B cell (primary cell): Measurements from ENCODE around the gene NPAT. TPM values are rescaled to one million over a fixed set of nuclear protein-coding genes. Genes with fewer than 3 reads are reported as not detected.
"Not testable (repeated sequence)": the region's sequence is repeated elsewhere in the genome, so short reads cannot be mapped to it uniquely, and the experiment has no call there.

Experiments used
- ATAC-seq: fragments of 200-7000 bp; cut with Tn5 transposase; one replicate; pipeline ENCODE4 v1.10.0; 2021; ENCODE audit warnings: low read depth, mild to moderate bottlenecking, moderate number of reproducible peaks, moderate library complexity
- CTCF ChIA-PET: fragments of 350-600 bp; sonication (Branson Sonifier 250); formaldehyde crosslinking; loops from one replicate; lab custom pipeline; 2021; ENCODE audit warnings: antibody characterized with exemption, inconsistent platforms; lab: Charles Lee
- POLR2A ChIA-PET: fragments of 350-600 bp; sonication (Branson Sonifier 250); formaldehyde crosslinking; loops from one replicate; lab custom pipeline; 2021; ENCODE audit warnings: antibody characterized with exemption; lab: Charles Lee
- DNase-seq: peaks from one replicate; pipeline ENCODE4 v3.0.0; 2013
- H2AFZ ChIP-seq: 2 replicates; pipeline ENCODE4 v1.6.1; 2012; ENCODE audit warnings: mild to moderate bottlenecking, low read depth, low read length; ENCODE audit not compliant: insufficient read depth, poor library complexity, severe bottlenecking
- H3K27ac ChIP-seq, 2 donors: 1 replicate in 1 of 2; 2 replicates in 1 of 2; pipeline ENCODE4 v1.5.1; 2012 to 2013; ENCODE audit warnings: low read length in 2 of 2, mild to moderate bottlenecking in 2 of 2, moderate library complexity in 1 of 2
- H3K27me3 ChIP-seq, 4 experiments: fragments of 200-600 bp in 1 of 4; sonication (generic) in 1 of 4; replicated peaks in 1 of 4; 1 replicate in 2 of 4; 2 replicates in 2 of 4; pipeline versions ENCODE4 v1.6.1 to v1.7.0; 2013 to 2016; ENCODE audit warnings: low read length in 3 of 4, mild to moderate bottlenecking in 2 of 4, mixed read lengths in 1 of 4, moderate library complexity in 1 of 4; ENCODE audit not compliant: insufficient read depth in 4 of 4, control insufficient read depth in 3 of 4; ENCODE audit errors: control extremely low read depth in 1 of 4
- H3K36me3 ChIP-seq, 2 experiments: replicated peaks in 1 of 2; 1 replicate in 1 of 2; 2 replicates in 1 of 2; pipeline versions ENCODE4 v1.6.1 to v1.7.1; 2013; ENCODE audit warnings: low read length in 1 of 2; ENCODE audit not compliant: insufficient read depth in 2 of 2, control insufficient read depth in 1 of 2; ENCODE audit errors: control extremely low read depth in 1 of 2, extremely low read depth in 1 of 2
- H3K4me1 ChIP-seq, 2 donors: fragments of 200-600 bp in 1 of 2; sonication (generic) in 1 of 2; 1 replicate in 1 of 2; 2 replicates in 1 of 2; pipeline versions ENCODE4 v1.5.1 to v1.6.1; 2013 to 2017; ENCODE audit warnings: low read length in 2 of 2; ENCODE audit not compliant: control insufficient read depth in 2 of 2, insufficient read depth in 2 of 2
- H3K4me2 ChIP-seq: replicated peaks from 2 replicates; pipeline ENCODE3; 2012; ENCODE audit warnings: mild to moderate bottlenecking, low read depth, low read length; ENCODE audit not compliant: poor library complexity, severe bottlenecking
- H3K4me3 ChIP-seq, 5 experiments: fragments of 200-600 bp in 1 of 5; sonication (generic) in 1 of 5; 1 replicate in 3 of 5; 2 replicates in 2 of 5; pipeline versions ENCODE4 v1.5.1 to v1.7.0; 2011 to 2016; ENCODE audit warnings: low read length in 4 of 5, mild to moderate bottlenecking in 4 of 5, low read depth in 2 of 5, control low read depth in 1 of 5, moderate library complexity in 1 of 5; ENCODE audit not compliant: insufficient read depth in 1 of 5; ENCODE audit errors: control extremely low read depth in 1 of 5, extremely low read depth in 1 of 5
- H3K79me2 ChIP-seq: fragments of 200-600 bp; sonication (generic); one replicate; pipeline ENCODE4 v1.6.0; 2016; ENCODE audit warnings: low read length; ENCODE audit not compliant: control insufficient read depth, insufficient read depth
- H3K9ac ChIP-seq: fragments of 200-600 bp; sonication (generic); 2 replicates; pipeline ENCODE4 v1.6.1; 2017; ENCODE audit warnings: mild to moderate bottlenecking, low read length, moderate library complexity
- H3K9me3 ChIP-seq, 3 donors: one replicate each; pipeline versions ENCODE4 v1.6.1 to v1.7.1; 2013; ENCODE audit warnings: low read length in 2 of 3; ENCODE audit not compliant: control insufficient read depth in 2 of 3, insufficient read depth in 1 of 3; ENCODE audit errors: control extremely low read depth in 1 of 3
- H4K20me1 ChIP-seq: 2 replicates; pipeline ENCODE4 v1.6.0; 2012; ENCODE audit warnings: mild to moderate bottlenecking, low read length; ENCODE audit not compliant: insufficient read depth, control insufficient read depth, poor library complexity, severe bottlenecking
- H3K27ac Mint-ChIP-seq: one replicate; pipeline ENCODE4 v1.8.0; 2021; ENCODE audit warnings: mixed read lengths
- H3K27me3 Mint-ChIP-seq: one replicate; pipeline ENCODE4 v1.8.0; 2021; ENCODE audit warnings: mixed read lengths
- H3K4me1 Mint-ChIP-seq: one replicate; pipeline ENCODE4 v1.8.0; 2021; ENCODE audit warnings: mixed read lengths
- H3K4me3 Mint-ChIP-seq: one replicate; pipeline ENCODE4 v1.8.0; 2021; ENCODE audit warnings: mixed read lengths
- H3K9me3 Mint-ChIP-seq: one replicate; pipeline ENCODE4 v1.8.0; 2022; ENCODE audit warnings: mixed read lengths; ENCODE audit not compliant: insufficient read depth
- CTCF ChIP-seq: fragments of 200-600 bp; IDR thresholded peaks from one replicate; pipeline ENCODE4 v1.8.0; 2022; ENCODE audit warnings: antibody characterized with exemption, mild to moderate bottlenecking
- EZH2 ChIP-seq: IDR thresholded peaks from 2 replicates; pipeline ENCODE4 v1.6.1; 2012; ENCODE audit warnings: borderline replicate concordance, low read depth, mild to moderate bottlenecking, moderate library complexity, low read length; ENCODE audit not compliant: insufficient read depth, poor library complexity, severe bottlenecking
- WGBS: methylation state at CpG from one replicate; pipeline ENCODE4 v1.1.5; 2013; ENCODE audit warnings: missing lambda C conversion rate; ENCODE audit not compliant: insufficient coverage; 5-methylcytosine and 5-hydroxymethylcytosine counted together
- intact Hi-C: fragments of 100-400 bp; cut with micrococcal nuclease; formaldehyde crosslinking; loops from one replicate; pipeline ENCODE4 v1.10.0; 2022
- polyA plus RNA-seq: library from polyadenylated mRNA; depleted of rRNA; stranded (reverse); fragments of >200 nt; gene quantifications from 2 replicates; pipeline ENCODE4 v1.2.3, GENCODE V29; 2012
- total RNA-seq, 2 donors: library from RNA; stranded (reverse); fragments of 120-200 nt in 1 of 2; gene quantifications; 1 replicate in 1 of 2; 2 replicates in 1 of 2; pipeline versions ENCODE4 v1.2.3 to v1.2.4, GENCODE V29; 2013 to 2022

Gene NPAT
- total and polyA plus RNA-seq, 2 donors (not counting 1 experiment from before 2014, with no cell fraction given): 8.8 to 51.7 TPM

GRCh38 chr11:108170184-108170583, 52.3 kb downstream of the NPAT start:
- Mint-ChIP-seq H3K27ac (no peak overlapping the region), H3K9me3 (no peaks in the 10 kb centered on the region), H3K27me3 (no peaks in the 10 kb centered on the region), H3K4me3 (no peak overlapping the region), H3K4me1 (peaks cover 26% of the 10 kb centered on the region)
- Histone ChIP-seq H3K4me1 (peaks cover 9% of the 10 kb centered on the region in 2 donors), H3K4me2 (no peak overlapping the region), H2AFZ (no peak overlapping the region), H3K4me3 (no peak overlapping the region), H3K36me3 (peaks cover 24 to 66% of the 10 kb centered on the region in 2 experiments), H4K20me1 (no peaks in the 10 kb centered on the region), H3K27ac (no peak overlapping the region), H3K27me3 (no peaks in the 10 kb centered on the region), H3K9ac (no peak overlapping the region), H3K79me2 (no peaks in the 10 kb centered on the region), H3K9me3 (peaks cover 0 to 4% (median 0%) of the 10 kb centered on the region in 3 donors)
- ATAC-seq (no peak), DNase-seq (no peak)
- intact Hi-C loops: no loop called here
- no peak for TF ChIP-seq CTCF
- no peak for TF ChIP-seq EZH2
- WGBS: no CpG with 5 or more reads among the region's 2 CpGs
- ChIA-PET CTCF (no interaction called here), POLR2A (no interaction called here)

GRCh38 chr11:108167624-108168023, 54.8 kb downstream of the NPAT start:
- Mint-ChIP-seq H3K9me3 (no peaks in the 10 kb centered on the region), H3K27me3 (no peaks in the 10 kb centered on the region), H3K4me1 (peaks cover 14% of the 10 kb centered on the region), H3K4me3 (no peak overlapping the region), H3K27ac (no peak overlapping the region)
- POLR2A ChIA-PET: no interaction called here
- H3K9ac ChIP-seq: no peak overlapping the region
- no peaks in the 10 kb centered on the region for H3K9me3 ChIP-seq
- no peaks in the 10 kb centered on the region for H3K27me3 ChIP-seq
- no peak overlapping the region for H3K27ac ChIP-seq
- H4K20me1 ChIP-seq: no peaks in the 10 kb centered on the region
- DNase-seq (no peak), ATAC-seq (no peak)
- no peak for TF ChIP-seq EZH2
- TF ChIP-seq CTCF: no peak
- no peaks in the 10 kb centered on the region for H3K79me2 ChIP-seq
- CTCF ChIA-PET: no interaction called here
- intact Hi-C loops: loop anchor here (10.0 kb wide), 1 partner anchor 127 kb away; no protein-coding TSS in a partner anchor
- H2AFZ ChIP-seq: no peak overlapping the region
- peaks cover 17 to 69% of the 10 kb centered on the region in 2 experiments for H3K36me3 ChIP-seq
- no peaks in the 10 kb centered on the region for H3K4me1 ChIP-seq
- no peak overlapping the region for H3K4me2 ChIP-seq
- no peak overlapping the region for H3K4me3 ChIP-seq

GRCh38 chr11:108162878-108163277, 59.6 kb downstream of the NPAT start:
- H3K27me3 Mint-ChIP-seq, H3K4me3 Mint-ChIP-seq, H3K9me3 Mint-ChIP-seq, H2AFZ ChIP-seq, DNase-seq, H3K27me3 ChIP-seq, H3K27ac ChIP-seq, H4K20me1 ChIP-seq, CTCF ChIA-PET, H3K4me2 ChIP-seq, H3K4me3 ChIP-seq, ATAC-seq, H3K9me3 ChIP-seq, H3K9ac ChIP-seq, H3K27ac Mint-ChIP-seq, H3K79me2 ChIP-seq: not testable (repeated sequence)
- WGBS: 50% methylated on average over 2 of the region's 6 CpGs
- POLR2A ChIA-PET: interaction anchor here (0.7 kb wide), 1 partner anchor 18 kb away, joined by 3 read pairs; no protein-coding TSS in a partner anchor
- peaks cover 16% of the 10 kb centered on the region for H3K4me1 Mint-ChIP-seq
- peaks cover 13 to 14% of the 10 kb centered on the region in 2 donors for H3K4me1 ChIP-seq
- intact Hi-C loops: loop anchor here (5.0 to 10.0 kb wide), 4 partner anchors 39 to 132 kb away; partner anchors contain the start of gene ACAT1
- peaks cover 20 to 75% of the 10 kb centered on the region in 2 experiments for H3K36me3 ChIP-seq
